ENCODE measurements around the gene CAMK2D.
"Not testable (repeated sequence)": the region's sequence is repeated elsewhere in the genome, so short reads cannot be mapped to it uniquely, and the experiment has no call there.

Gene CAMK2D

DNA sequence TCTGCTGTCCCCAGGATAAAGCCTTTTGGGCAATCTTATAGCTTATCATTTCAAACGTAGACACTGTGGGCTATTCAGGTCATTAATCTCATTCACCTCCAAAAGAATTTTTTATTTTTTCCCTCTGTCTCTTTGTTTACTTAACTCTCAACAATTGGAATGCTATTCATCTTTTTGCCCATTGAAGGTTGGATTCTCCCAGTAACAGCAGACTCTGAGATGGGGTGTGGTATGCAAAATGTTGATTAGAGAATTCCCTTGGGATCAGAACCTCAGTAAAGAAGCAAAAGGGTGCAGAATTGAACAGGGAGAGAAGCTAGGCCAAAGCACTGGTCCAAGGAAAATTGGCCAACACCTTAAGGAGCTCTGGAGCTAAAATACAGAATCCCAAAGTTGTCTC is 60.4 kb downstream of the CAMK2D start:
- no peaks in the 10 kb centered on the region for H3K36me3 ChIP-seq (ENCODE audit: control insufficient read depth, insufficient read depth, low read length)
- H3K4me3 ChIP-seq (ENCODE audit: low read depth, low read length): no peak overlapping the region
- no peaks in the 10 kb centered on the region; the same call in 1 of the 2 replicates for H3K4me1 ChIP-seq (ENCODE audit: control insufficient read depth, insufficient read depth, low read length)
- no peak overlapping the region for H3K9ac ChIP-seq (ENCODE audit: low read depth, low read length)
- H3K27me3 ChIP-seq (ENCODE audit: control insufficient read depth, insufficient read depth, low read length): no peaks in the 10 kb centered on the region
- no peak overlapping the region for H3K27ac ChIP-seq (ENCODE audit: low read depth, low read length)
- H3K9me3 ChIP-seq (ENCODE audit: control insufficient read depth, insufficient read depth, low read length): no peaks in the 10 kb centered on the region

DNA sequence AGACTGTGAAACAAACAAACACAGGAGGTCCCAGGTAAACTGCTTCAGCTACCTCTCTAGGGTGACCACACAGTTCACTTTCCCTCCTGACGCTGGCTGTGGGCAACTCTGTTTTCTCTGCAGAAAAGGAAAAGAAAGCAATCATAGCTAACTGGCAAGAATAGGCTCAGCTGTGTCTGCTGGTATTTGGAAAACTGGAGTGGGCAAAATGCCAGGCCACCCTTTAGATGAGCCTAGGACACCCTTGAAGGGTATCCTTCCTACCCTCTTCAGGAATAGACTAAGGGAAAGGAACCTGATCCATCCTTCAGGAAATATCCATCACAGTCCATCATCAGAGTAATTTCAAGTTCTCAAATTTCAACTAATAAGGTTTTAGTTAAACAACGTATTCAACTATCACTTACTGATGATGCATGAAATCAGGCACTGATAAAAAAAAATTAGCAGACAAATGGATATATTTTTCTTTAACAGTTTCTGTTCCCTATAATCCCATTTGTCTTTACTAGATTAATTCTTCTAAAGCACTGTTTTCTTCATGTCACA is 60.9 kb downstream of the CAMK2D start:
- no peak overlapping the region for H3K4me3 ChIP-seq (ENCODE audit: low read depth, low read length)
- no peaks in the 10 kb centered on the region; the same call in 1 of the 2 replicates for H3K4me1 ChIP-seq (ENCODE audit: control insufficient read depth, insufficient read depth, low read length)
- no peaks in the 10 kb centered on the region for H3K27me3 ChIP-seq (ENCODE audit: control insufficient read depth, insufficient read depth, low read length)
- no peak overlapping the region for H3K27ac ChIP-seq (ENCODE audit: low read depth, low read length)
- no peak overlapping the region for H3K9ac ChIP-seq (ENCODE audit: low read depth, low read length)
- no peaks in the 10 kb centered on the region for H3K36me3 ChIP-seq (ENCODE audit: control insufficient read depth, insufficient read depth, low read length)
- no peaks in the 10 kb centered on the region for H3K9me3 ChIP-seq (ENCODE audit: control insufficient read depth, insufficient read depth, low read length)

DNA sequence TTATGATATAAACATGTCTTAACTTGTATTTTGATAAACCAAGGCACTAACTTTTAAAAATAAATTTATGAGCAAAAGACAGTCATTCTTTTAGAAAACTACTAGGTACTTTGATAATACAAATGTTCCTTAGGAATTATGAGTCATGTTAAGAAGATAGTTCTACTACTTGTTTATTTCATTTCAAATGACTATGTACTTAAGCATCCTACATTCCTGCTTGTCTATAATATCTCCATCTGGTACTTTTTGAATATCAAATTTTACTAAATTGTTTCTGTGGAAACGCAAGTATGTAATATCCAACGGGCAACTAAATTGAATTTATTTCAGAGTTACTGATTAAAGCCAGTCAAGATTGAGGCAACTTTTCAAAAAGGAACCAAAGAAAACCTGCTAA is 61.8 kb downstream of the CAMK2D start:
- no peaks in the 10 kb centered on the region for H3K36me3 ChIP-seq (ENCODE audit: control insufficient read depth, insufficient read depth, low read length)
- no peak overlapping the region for H3K4me3 ChIP-seq (ENCODE audit: low read depth, low read length)
- no peak overlapping the region for H3K9ac ChIP-seq (ENCODE audit: low read depth, low read length)
- H3K9me3 ChIP-seq (ENCODE audit: control insufficient read depth, insufficient read depth, low read length): no peaks in the 10 kb centered on the region
- H3K27me3 ChIP-seq (ENCODE audit: control insufficient read depth, insufficient read depth, low read length): no peaks in the 10 kb centered on the region
- no peaks in the 10 kb centered on the region; the same call in 1 of the 2 replicates for H3K4me1 ChIP-seq (ENCODE audit: control insufficient read depth, insufficient read depth, low read length)
- no peak overlapping the region for H3K27ac ChIP-seq (ENCODE audit: low read depth, low read length)

DNA sequence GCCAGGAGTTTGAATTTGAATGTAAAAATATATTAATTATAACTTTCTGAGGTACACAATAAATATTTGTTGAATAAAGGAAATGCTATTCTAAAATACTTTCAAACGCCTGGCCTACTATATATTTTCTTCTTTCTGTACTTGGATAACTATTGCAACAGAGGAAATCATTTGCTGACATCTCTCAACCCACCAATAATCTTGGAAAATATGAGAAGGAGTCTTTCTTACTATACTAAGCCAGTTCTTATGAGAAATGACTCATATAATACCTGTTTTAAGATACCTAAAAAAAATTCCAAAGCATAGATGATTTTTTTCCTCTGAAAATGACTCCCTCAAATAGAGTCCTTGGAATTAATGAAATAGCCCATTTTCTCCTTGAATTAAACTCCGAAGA is 64.1 kb downstream of the CAMK2D start:
- Histone ChIP-seq H3K36me3 (ENCODE audit: control insufficient read depth, insufficient read depth, low read length) (no peaks in the 10 kb centered on the region), H3K27me3 (ENCODE audit: control insufficient read depth, insufficient read depth, low read length) (no peaks in the 10 kb centered on the region), H3K4me3 (ENCODE audit: low read depth, low read length) (no peak overlapping the region), H3K9me3 (ENCODE audit: control insufficient read depth, insufficient read depth, low read length) (no peaks in the 10 kb centered on the region), H3K27ac (ENCODE audit: low read depth, low read length) (no peak overlapping the region), H3K4me1 (ENCODE audit: control insufficient read depth, insufficient read depth, low read length) (no peaks in the 10 kb centered on the region; the same call in 1 of the 2 replicates), H3K9ac (ENCODE audit: low read depth, low read length) (no peak overlapping the region)

DNA sequence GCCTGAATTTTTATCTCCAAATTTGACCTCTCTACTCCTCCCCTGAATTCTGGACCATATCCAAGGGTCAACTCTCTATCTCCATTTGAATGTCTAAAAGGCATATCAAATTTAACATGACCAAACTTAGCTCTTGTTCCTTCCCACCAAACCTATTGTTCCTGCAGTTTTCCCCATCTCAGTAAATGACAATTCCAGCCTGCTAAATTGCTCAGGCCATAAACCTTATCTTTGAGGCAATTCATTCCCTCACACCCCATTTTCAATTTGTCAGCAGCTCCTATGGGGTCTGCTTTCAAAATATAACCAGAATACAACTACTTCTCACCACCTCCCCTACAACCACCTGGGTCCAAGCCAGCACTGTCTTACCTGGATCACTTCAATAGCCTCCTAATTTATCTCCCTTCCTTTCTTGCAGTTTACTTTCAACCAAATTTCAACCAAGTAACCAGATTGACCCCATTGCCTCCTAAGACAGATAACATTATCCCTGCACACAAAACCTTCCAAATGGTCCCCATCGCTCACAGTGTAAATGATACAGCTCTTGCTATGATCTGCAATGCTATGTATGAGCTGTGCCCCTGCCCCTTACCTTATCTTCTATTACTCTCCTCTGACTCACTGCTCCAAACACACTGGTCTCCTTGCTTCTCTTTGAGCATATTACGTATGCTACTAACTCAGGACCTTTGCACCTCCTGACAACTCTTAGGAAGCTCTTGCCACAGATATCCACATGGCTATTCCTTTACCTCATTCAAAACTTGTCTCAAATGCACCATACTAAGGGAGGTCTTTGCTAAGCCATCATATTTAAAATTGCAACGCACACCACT is 66.0 kb downstream of the CAMK2D start:
- Histone ChIP-seq H3K4me3 (ENCODE audit: low read depth, low read length) (no peak overlapping the region), H3K9ac (ENCODE audit: low read depth, low read length) (no peak overlapping the region), H3K9me3 (ENCODE audit: control insufficient read depth, insufficient read depth, low read length) (no peaks in the 10 kb centered on the region), H3K36me3 (ENCODE audit: control insufficient read depth, insufficient read depth, low read length) (no peaks in the 10 kb centered on the region), H3K27me3 (ENCODE audit: control insufficient read depth, insufficient read depth, low read length) (no peaks in the 10 kb centered on the region), H3K4me1 (ENCODE audit: control insufficient read depth, insufficient read depth, low read length) (no peaks in the 10 kb centered on the region), H3K27ac (ENCODE audit: low read depth, low read length) (no peak overlapping the region)

DNA sequence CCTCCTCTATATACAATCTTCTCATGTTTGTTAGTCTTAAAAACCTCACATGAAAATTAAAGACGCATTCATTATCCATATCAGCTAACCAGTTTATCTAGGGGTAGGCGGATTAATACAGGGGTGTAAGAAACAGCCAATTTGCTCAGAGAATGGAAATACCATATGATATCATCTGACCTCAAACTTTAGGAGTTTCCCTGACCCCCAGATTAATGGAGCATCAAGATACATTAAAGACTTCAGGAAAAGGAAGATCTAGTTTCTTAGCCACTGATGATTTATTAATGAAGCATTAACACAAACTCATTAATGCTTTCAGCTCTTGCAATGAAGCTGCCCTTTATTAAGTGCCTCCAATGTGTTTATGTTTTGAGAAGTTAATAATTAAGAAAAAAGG is 67.5 kb downstream of the CAMK2D start:
- H3K9me3 ChIP-seq (ENCODE audit: control insufficient read depth, insufficient read depth, low read length): no peaks in the 10 kb centered on the region
- no peak overlapping the region for H3K27ac ChIP-seq (ENCODE audit: low read depth, low read length)
- H3K27me3 ChIP-seq (ENCODE audit: control insufficient read depth, insufficient read depth, low read length): no peaks in the 10 kb centered on the region
- no peak overlapping the region for H3K4me3 ChIP-seq (ENCODE audit: low read depth, low read length)
- no peak overlapping the region for H3K9ac ChIP-seq (ENCODE audit: low read depth, low read length)
- no peaks in the 10 kb centered on the region for H3K4me1 ChIP-seq (ENCODE audit: control insufficient read depth, insufficient read depth, low read length)
- H3K36me3 ChIP-seq (ENCODE audit: control insufficient read depth, insufficient read depth, low read length): no peaks in the 10 kb centered on the region

DNA sequence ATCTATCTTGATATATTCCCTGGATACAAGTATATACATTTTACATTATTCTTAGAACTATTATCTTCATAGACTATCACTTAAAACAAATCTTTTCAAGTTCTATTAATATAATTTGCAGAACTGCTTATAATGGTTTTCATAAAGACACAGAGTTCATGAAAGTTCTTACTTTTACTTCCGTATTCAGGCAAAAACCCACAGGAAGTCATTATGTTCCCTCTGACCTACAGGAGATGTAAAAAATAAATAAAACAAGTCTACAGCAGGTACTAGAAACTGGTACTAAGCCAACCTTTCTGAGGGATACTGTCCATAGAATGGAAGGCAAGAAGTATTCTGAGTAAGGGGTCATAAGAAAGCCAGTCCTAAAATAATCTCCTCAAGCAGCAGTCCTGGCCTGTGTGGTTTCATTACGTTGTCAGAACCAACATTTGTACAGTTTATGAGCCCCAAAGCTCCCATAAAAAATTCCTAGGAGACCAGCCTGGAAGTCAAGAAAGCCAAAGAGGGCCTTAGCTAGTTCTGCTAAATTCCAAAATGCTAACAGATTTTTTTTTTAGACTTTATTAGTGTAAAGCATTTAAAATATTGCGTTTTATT is 68.6 kb downstream of the CAMK2D start:
- Histone ChIP-seq H3K9ac (ENCODE audit: low read depth, low read length) (no peak overlapping the region), H3K4me1 (ENCODE audit: control insufficient read depth, insufficient read depth, low read length) (no peaks in the 10 kb centered on the region), H3K9me3 (ENCODE audit: control insufficient read depth, insufficient read depth, low read length) (no peaks in the 10 kb centered on the region), H3K27me3 (ENCODE audit: control insufficient read depth, insufficient read depth, low read length) (no peaks in the 10 kb centered on the region), H3K27ac (ENCODE audit: low read depth, low read length) (no peak overlapping the region), H3K4me3 (ENCODE audit: low read depth, low read length) (no peak overlapping the region), H3K36me3 (ENCODE audit: control insufficient read depth, insufficient read depth, low read length) (no peaks in the 10 kb centered on the region)

DNA sequence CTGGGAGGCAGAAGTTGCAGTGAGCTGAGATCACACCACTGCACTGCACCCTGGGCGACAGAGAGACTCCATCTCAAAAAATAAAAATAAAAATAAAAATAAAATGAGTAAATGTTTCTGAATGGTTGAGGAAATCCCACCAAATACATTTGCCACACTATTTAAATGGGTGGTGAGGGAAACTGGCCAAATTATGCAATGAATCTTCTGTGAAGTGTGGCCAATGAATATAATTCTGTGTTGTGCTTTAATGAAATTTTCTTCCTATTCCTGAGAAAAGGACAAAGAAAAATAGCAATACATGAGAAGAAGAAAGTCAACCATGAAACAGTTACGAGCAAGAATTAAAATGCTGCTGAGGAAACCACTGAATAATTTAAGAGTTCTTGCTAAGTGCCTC is 69.9 kb downstream of the CAMK2D start:
- Histone ChIP-seq H3K27me3 (ENCODE audit: control insufficient read depth, insufficient read depth, low read length) (no peaks in the 10 kb centered on the region), H3K9ac (ENCODE audit: low read depth, low read length) (no peak overlapping the region), H3K36me3 (ENCODE audit: control insufficient read depth, insufficient read depth, low read length) (no peaks in the 10 kb centered on the region), H3K4me1 (ENCODE audit: control insufficient read depth, insufficient read depth, low read length) (no peaks in the 10 kb centered on the region), H3K27ac (ENCODE audit: low read depth, low read length) (no peak overlapping the region), H3K4me3 (ENCODE audit: low read depth, low read length) (no peak overlapping the region), H3K9me3 (ENCODE audit: control insufficient read depth, insufficient read depth, low read length) (no peaks in the 10 kb centered on the region)

DNA sequence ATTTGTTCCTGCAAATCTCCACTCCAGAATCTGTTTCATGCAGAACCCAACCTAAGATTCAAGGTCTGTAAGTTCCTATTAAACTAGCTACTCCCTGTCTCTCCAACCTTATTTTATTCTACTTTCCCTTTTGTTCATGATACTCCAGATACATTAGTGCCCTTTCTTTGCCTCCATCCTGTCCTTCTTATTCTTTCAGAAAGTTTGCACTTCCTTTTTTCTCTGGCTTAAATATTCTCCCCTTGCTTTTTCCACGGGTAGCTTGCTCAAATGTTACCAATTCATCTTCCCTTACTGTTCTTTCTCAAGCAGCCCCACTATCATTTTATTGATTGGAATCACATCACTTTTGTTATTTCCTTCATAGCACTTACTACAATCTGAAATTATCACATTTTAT is 72.1 kb downstream of the CAMK2D start:
- no peak overlapping the region for H3K4me3 ChIP-seq (ENCODE audit: low read depth, low read length)
- no peak overlapping the region for H3K9ac ChIP-seq (ENCODE audit: low read depth, low read length)
- H3K36me3 ChIP-seq (ENCODE audit: control insufficient read depth, insufficient read depth, low read length): no peaks in the 10 kb centered on the region
- no peaks in the 10 kb centered on the region for H3K4me1 ChIP-seq (ENCODE audit: control insufficient read depth, insufficient read depth, low read length)
- no peaks in the 10 kb centered on the region for H3K27me3 ChIP-seq (ENCODE audit: control insufficient read depth, insufficient read depth, low read length)
- H3K9me3 ChIP-seq (ENCODE audit: control insufficient read depth, insufficient read depth, low read length): no peaks in the 10 kb centered on the region
- no peak overlapping the region for H3K27ac ChIP-seq (ENCODE audit: low read depth, low read length)

DNA sequence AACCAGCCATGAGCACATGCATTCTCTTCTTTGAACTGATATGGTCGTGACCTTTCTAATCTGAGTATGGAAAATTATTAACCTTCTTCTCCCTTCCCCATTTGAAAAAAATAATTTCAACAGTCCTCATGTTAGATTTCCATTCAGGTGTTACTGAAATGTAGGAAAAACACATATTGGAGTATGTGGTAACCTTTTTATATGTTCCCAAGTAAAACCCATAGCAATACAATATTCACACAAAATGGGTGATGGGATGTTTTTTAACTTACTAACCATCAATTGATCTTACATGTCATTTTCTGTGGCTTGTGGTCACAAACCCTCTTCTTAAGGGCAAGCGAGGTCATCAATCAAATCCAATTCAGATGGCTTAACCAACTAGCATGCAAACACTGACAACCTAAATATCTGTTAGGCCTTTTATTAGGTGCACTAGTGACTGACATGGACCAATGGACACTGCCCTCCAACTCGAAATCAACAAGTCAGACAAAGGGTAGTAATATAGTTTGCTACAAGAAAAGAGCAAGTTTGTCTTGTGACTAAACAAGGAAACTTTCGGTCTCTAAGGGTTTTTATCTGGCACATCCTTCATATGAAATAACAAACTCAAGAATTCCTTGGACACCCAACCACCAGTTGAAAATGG is 74.3 kb downstream of the CAMK2D start:
- Histone ChIP-seq H3K27ac (ENCODE audit: low read depth, low read length) (no peak overlapping the region), H3K36me3 (ENCODE audit: control insufficient read depth, insufficient read depth, low read length) (no peaks in the 10 kb centered on the region), H3K4me3 (ENCODE audit: low read depth, low read length) (no peak overlapping the region)

DNA sequence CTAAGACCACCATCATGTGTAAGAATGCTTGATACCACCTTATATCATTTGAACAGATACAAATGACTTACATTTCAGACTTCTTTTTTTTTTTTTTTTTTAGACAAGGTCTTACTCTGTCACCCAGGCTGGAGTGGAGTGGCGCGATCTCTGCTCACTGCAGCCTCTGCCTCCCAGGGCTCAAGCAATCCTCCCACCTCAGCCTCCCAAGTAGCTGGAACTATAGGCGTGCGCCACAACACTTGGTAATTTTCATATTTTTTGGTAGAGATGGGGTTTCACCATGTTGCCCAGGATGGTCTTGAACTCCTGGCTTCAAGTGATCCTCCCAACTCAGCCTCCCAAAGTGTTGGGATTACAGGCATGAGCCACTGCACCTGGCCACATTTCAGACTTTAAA is 76.4 kb downstream of the CAMK2D start:
- H3K4me1 ChIP-seq (ENCODE audit: control insufficient read depth, insufficient read depth, low read length): not testable (repeated sequence)

More for the DNA sequence above, 74.3 kb downstream of the CAMK2D start:
- H3K9ac ChIP-seq (ENCODE audit: low read depth, low read length): no peak overlapping the region
- H3K4me1 ChIP-seq (ENCODE audit: control insufficient read depth, insufficient read depth, low read length): no peaks in the 10 kb centered on the region
- H3K27me3 ChIP-seq (ENCODE audit: control insufficient read depth, insufficient read depth, low read length): no peaks in the 10 kb centered on the region
- H3K9me3 ChIP-seq (ENCODE audit: control insufficient read depth, insufficient read depth, low read length): no peaks in the 10 kb centered on the region

More for the DNA sequence above, 76.4 kb downstream of the CAMK2D start:
- H3K27ac ChIP-seq (ENCODE audit: low read depth, low read length); H3K36me3 ChIP-seq (ENCODE audit: control insufficient read depth, insufficient read depth, low read length); H3K9me3 ChIP-seq (ENCODE audit: control insufficient read depth, insufficient read depth, low read length); H3K9ac ChIP-seq (ENCODE audit: low read depth, low read length); H3K4me3 ChIP-seq (ENCODE audit: low read depth, low read length); H3K27me3 ChIP-seq (ENCODE audit: control insufficient read depth, insufficient read depth, low read length): not testable (repeated sequence)
